GM21515 (cell line): ENCODE results near the gene RDM1.

Source experiments
- ATAC-seq: cut with Tn5 transposase; IDR thresholded peaks from one replicate; pipeline ENCODE4 v1.9.1; 2021; ENCODE audit not compliant: unreplicated experiment

RDM1 gene

DNA sequence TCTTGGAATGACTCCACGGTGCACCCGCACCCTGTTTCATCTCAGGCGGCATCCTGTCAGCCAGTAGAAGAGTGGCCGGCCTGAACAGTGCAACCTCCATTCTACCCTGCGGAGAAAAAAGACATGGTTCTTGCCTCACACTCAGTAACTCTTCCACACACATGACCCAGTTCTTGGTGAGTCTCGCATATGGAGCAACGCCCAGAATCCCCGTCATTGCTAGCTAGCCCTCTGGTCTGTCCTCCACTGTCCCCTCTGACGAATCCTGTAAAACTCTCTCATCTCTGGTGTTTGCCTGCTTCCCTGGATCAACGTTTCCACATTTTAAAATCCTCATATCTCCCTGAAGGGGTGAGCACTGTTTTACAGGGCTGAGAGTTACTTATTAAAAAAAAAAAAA lies 4.2 kb upstream of the RDM1 start:
- ATAC-seq = no peak

DNA sequence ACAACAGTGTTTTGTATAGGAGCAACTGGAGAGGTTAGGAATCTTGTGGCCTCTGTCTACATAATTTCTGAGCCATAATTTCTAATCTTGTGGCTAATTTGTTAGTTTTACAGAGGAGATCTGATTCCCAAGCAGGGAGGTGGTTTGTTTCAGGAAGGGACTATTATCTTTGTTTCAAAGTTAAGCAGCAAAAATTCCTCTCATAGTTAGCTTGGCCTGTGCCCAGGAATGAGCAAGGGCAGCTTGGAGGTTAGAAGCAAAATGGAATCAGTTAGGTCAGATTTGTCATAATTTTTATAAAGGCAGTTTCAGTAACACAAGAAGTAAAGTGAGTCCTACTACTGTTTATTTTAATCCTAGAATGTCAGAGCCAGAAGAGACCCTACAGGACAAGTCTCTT lies 2.0 kb upstream of the RDM1 start:
- no peak for ATAC-seq

DNA sequence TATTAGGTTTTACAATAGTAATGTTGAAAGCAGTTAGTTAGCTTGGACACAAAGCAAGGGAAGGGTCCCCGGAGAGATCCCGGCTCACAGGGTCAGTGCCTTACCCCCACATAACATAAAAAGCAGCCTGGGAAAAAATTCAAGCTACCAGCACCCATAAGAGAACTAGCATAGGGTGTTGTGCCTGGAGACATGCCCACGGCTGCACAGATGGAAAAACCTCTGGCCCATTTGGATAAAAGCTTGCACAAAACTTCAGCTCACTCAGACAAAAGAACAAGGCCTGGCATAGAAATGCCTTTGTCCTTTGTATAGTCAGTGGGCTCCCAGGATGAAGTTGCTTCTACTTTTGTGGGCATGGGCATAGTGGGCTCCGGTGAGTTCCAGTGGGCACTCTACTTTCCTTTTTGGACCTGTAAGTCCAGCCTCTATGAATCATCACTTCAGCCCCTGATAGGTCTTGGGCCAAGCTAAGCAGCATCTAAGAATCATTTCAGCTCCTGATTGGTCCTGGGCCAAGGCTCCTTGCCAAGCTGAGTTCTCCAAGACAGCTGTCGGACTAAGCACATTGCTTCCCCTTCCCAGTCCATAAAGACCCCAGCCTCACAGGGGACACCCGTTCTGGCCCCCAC lies 1.3 kb upstream of the RDM1 start:
- no peak for ATAC-seq

DNA sequence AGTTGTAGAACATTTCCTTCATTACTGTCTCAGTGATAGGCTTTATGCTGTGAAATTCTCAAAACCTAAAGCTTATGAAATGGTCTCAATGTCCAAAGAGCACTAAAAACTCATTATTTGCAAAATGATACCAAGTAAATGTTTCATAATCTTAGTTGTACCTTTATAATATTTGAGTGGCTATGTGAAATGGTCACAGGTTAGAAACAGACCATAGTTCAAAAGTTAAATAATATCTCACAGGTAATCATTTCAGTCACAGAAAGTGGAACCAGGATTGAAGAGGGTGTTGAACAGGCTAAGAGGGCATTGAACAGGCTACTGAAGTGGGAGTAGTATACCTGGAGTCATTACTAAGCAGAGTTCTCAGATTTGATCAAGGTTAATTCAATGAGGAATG lies 2.9 kb downstream of the RDM1 start:
- no peak for ATAC-seq

DNA sequence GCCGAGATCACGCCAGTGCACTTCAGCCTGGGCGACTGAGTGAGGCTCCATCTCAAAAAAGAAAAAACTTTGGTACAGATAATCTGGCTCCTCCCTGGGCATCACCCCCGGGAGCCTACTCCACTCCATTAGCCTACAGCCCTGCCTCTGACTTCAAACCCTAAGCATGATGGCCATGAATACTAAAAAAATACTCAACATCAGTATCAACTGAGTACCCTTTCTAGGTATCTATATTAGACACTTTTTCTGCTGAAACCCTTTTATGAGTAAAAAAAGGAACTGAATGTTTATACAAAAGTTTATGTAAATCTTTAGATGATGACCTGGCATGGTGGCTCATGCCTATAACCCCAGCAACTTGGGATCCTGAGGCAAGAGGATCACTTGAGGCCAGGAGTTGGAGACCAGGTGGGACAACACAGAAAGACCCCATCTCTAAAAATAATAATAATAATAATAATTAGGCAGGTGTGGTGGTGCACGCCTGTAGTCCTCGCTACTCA lies 6.9 kb downstream of the RDM1 start:
- ATAC-seq = no peak

DNA sequence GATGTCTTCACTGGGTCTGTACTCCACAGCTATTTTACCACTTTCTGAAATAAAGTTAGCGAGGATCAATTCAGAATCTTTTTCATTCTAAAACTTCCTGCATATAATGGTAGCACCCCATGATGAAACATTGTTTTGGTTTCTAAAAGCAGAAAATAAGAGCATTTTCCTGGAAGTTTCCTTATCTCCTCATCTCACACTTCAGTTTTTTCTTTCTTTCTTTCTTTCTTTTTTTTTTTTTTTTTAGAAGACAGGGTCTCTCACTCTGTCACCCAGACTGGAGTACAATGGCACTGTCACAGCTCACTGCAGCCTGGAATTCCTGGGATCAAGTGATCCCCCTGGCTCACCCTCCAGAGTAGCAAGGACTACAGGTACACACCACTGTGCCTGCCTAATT lies 10.3 kb downstream of the RDM1 start:
- no peak for ATAC-seq

DNA sequence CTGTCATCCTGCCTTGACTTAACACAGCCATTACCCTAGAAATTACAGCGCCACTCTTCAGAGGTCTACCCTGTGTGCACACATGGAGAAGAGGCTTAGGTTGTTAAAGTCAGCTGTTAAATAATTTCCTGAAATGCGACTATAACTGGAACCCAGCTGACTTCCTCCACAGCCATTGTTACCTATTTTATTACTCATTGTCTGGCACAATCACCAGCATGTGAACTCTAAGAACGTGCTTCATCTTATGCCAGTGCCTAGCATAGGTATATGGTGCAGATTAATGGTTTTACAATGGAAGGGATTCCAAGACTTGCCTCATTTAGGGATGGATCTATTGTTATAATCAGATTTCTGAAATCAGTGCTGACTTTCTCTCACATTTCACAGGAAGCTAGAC lies 11.9 kb downstream of the RDM1 start:
- no peak for ATAC-seq

DNA sequence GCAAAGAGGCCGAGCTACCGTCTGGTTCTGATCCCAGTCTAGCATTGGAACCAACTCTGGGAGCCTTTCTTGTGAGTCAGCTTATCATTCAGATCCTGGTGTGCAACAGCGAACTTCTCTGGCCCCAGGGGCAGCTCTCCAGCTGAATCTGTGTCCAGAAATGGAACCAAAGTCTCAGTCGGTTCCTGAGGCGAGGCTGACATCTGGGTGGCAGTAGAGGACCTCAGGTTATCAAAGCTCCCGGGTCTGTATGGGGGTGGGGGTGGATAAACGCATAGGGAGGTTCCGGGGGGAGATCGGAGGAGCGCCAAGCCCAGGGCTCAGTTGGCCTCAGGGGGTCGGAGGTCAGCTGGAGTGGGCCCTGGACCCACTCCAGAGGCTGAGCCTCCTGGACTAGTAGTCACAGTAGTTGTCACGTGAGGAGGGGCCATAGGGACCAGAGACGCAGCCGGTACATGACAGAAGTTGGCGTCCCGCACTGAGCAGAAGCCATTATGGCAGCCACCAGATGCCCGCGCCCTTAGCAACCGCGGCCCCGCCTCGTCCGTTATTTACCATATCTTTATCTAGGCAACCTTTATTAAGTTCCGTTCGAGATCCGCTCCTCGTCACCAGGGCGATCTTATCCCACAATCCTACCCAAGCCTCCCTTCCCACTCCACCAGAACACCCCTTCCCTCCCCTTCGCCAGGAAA lies 12.9 kb downstream of the RDM1 start:
- no peak for ATAC-seq

DNA sequence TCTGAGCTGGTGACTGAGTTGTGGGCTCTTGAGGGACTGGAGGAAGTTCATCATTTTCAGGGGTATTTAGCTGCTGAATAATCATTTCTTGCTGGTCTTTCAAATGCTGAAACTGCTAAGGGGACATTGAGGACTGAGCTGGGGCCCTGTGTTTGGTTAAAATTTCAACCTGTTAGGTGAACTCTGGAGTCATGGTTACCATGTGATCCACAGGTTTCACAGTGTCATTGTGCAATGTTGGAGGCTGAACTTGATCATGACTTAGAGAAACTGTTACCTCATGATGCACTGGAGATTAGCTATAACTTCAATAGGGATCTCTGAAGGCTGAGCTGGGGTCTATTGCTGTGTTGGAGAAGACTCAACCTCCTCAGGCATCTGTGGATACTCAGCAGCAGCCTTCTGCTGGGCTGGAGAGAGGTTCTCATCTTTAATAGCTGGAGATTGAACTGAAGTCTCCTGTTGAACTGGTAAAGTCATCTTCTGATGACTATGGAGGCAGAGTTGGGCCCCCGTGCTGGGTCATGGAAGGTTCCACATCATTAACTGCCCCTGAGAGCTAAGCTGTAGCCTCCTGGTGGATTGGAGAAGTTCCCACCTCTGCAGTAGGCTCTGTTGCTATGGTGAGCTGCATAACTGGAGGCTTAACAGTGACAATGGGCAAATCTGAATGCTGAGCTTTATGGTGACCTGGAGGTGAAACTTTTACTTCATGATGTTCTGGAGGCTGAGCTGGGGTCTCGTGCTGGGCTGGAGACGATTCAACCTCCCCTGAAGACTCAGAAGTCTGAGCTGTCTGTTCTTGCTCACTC lies 15.2 kb downstream of the RDM1 start:
- ATAC-seq = no peak

DNA sequence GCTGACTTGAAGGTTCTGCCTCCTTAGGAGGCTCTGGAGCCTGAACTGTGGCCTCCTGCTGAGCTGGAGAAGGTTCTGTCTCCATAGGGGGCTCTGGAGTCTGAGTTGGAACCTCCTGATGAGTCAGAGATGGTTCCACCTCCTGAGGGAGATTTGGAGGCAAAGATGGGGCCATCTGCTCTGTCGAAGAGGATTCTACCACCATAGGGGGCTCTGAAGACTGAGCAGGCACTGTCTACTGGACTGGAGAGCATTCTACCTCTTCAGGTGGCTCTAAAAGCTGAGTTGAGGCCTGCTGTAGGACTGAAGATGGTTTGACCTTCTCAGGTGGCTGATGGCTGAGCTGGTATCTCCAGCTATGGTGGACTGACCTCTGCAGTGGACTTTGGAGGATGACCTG lies 16.2 kb downstream of the RDM1 start:
- no peak for ATAC-seq

DNA sequence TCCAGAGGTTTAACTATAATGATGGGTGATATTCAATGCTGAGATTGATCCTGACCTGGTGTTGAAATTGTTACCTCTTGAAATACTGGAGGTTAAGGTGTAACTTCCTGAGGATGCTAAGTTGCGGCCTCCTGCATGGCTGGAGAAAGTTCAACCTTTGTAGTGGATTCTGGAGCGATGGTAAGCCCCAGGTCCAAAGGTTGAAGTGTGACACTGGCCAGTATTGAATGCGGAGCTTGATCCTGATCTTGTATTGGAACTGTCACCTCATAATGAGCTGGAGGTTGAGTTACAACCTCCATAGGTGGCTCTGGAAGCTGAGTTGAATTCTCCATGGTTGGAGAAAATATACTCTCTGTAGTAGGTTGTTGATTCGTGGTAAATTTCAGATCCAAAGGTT lies 17.0 kb downstream of the RDM1 start:
- ATAC-seq = no peak

DNA sequence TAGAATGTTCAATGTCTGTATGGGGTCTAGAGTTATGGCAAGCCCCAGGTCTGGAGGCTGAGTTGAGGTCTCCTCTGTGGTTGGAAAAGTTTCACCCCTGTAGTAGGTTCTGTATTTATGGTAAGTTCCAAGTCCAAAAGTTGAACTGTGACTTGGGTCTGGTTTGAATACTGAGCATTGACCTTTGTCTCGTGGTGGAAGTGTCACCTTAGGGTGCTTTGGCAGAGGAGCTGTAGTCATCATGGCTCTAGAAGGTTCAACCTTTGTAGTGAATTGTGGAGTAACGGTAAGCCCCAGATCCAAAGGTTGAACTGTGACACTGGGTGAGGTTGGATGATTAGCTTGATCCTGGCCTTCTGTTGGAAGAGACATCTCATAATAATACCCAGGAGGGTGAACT lies 17.6 kb downstream of the RDM1 start:
- no peak for ATAC-seq

DNA sequence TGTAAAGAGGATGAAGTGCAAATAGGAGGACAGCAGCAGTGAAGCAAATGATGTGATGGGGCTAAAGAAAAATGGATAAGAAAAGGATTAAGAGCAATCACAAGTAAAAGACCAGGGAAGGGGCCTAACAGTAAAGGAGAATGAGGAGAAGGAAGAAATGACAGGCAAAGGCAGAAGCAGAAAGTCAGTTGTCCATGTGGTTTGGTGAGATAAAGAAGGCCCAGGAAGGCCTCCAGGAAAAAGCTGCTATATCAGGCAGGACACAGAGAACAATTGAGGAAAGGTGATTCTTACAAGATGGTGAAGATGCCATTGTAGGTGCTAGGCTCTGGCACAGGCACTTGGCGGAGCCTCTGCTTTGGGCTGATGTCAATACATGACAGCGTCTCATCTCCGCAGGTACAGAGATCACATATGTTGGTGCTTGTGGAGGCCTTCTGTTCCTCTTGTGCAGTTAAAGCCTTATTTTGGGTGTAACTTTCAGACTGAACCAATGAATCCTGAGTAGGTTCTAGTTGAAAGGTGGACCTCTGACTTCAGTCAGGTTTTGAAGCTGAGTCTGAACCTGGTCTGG lies 18.1 kb downstream of the RDM1 start:
- no peak for ATAC-seq

DNA sequence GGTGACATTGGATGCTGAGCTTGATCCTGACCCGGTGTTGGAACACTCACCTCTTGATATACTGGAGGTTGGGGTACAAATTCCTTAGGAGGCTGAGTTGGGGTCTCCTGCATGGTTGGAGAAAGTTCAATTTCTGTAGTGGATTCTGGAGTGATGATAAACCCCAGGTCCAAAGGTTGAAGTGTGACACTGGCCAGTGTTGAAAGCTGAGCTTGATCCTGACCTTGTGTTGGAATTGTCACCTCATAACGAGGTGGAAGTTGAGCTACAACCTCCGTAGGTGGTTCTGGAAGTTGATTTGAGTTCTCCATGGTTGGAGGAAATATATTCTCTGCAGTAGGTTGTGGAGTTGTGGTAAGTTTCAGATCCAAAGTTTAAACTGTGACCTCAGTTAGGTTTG lies 21.2 kb downstream of the RDM1 start:
- no peak for ATAC-seq

DNA sequence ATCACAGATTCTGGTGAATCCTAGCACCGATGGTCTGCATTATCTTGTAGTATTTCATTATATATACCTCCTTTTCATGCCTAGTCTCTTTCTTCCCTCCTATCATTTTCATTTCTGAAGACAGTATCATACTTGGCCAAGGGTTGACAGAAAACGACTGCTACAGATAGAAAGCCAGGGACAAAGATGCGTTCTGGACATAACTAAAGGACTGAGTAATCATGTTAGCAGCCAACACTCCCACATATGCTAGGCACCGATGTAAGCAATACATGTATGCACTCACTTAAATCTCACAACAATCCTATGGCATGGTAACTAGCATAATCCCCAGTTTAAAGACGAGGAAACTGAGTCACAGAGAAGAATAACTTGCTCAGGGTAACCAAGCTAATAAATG lies 22.9 kb downstream of the RDM1 start:
- no peak for ATAC-seq

DNA sequence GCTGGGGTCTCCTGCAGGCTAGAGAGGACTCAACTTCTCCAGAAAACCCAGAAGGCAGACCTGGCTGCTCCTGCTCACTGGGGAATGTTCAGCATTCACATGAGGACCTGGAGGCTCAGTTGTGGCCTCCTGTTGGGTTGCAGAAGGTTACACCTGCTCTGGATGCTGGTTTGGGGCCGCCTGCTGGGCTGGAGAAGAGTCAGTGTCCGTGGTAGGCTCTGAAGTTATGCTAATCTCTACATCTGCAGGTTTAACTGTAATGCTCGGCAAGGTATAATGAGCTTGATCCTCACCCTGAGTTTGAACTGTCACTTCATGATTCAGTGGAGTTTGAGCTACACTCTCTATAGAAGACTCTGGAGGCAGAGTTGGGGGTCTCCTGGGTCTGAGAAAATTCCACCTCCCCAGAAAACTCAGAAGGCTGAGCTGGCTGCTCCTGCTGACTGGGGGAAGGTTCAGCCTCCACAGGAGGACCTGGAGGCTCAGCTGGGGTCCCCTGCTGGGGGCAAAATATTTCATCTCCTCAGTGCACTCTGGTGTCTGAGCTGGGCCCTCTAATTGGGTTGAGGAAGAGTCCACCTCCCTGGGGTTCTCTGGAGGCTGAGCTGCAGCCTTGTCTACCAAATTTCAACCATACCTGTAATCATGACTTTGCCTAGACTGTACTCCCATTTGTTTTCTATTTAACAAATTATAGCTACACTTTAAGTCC lies 23.5 kb downstream of the RDM1 start:
- no peak for ATAC-seq

DNA sequence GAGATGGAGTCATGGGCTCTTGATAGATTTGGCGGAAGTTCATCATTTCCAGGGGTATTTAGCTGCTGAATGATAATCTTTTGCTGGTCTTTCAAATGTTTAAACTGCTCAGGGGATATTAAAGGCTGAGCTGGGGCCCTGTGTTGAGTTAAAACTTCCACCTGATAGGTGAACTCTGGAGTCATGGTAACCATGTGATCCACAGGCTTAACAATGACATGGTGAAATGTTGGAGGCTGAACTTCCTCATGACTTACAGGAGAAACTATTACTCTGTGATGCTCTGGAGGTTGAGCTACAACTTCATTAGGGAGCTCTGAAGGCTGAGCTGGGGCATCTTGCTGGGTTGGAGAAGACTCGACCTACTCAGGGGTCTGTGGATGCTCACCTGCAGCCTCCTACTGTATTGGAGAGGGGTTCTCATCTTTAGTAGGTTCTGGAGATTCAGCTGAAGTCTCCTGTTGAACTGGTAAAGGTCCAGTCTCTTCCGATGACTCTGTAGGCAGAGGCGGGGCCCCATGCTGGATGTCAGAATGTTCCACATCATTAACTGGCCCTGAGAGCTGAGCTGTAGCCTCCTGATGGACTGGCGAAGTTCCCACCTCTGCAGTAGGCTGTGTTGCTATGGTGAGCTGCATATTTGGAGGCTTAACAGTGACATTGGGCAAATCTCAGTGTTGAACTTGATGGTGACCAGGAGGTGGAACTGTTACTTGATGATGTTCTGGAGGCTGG lies 24.2 kb downstream of the RDM1 start:
- no peak for ATAC-seq

DNA sequence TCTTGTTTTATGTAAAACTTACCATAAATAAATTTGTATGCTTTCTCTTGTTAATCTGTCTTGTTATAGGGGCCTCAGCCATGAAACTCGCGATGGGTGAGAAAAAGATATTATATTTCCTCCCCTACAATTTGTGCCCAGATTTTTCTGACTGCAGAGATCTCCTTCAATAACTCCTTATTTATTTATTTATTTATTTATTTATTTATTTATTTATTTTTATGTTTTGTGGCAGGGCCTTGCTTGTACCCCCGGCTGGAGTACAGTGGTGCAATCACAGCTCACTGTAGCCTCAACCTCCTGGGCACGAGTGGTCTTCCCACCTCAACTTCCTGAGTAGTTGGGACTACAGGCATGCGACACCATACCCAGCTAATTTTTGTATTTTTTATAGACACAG lies 27.1 kb downstream of the RDM1 start:
- no peak for ATAC-seq

DNA sequence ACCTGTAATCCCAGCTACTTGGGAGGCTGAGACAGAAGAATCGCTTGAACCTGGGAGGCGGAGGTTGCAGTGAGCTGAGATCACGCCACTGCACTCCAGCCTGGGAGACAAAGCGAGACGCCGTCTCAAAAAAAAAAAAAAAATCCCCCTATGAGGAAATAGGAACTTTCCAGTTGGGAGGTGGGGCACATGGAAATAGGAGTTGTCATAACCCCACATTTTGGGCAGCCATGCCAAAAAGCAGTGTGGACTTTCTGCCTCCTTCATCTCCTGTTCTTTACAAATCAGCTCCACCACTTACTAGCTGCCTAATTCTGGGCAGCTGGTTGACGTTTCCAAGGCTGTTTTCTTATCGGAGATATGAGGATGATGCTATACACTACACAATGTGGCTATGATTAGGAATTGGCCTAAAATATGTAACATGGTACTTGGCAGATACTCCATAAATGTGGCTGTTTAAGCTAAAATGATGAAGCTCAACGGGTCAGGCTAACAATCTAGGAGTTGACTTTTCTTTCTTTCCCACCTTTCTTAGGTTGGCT lies 28.9 kb downstream of the RDM1 start:
- ATAC-seq = no peak
